NCI-H2171 treated with DMSO at 0.1 percent for 48 hours (cell line): ENCODE measurements around the gene BRD7.
A peak's percentile ranks its signal among the peaks of the same experiment; 100 is the strongest.

Experiments
- DNase-seq: peaks from one replicate; lab custom pipeline; 2025; lab: John Stamatoyannopoulos, UW

Gene BRD7

DNA sequence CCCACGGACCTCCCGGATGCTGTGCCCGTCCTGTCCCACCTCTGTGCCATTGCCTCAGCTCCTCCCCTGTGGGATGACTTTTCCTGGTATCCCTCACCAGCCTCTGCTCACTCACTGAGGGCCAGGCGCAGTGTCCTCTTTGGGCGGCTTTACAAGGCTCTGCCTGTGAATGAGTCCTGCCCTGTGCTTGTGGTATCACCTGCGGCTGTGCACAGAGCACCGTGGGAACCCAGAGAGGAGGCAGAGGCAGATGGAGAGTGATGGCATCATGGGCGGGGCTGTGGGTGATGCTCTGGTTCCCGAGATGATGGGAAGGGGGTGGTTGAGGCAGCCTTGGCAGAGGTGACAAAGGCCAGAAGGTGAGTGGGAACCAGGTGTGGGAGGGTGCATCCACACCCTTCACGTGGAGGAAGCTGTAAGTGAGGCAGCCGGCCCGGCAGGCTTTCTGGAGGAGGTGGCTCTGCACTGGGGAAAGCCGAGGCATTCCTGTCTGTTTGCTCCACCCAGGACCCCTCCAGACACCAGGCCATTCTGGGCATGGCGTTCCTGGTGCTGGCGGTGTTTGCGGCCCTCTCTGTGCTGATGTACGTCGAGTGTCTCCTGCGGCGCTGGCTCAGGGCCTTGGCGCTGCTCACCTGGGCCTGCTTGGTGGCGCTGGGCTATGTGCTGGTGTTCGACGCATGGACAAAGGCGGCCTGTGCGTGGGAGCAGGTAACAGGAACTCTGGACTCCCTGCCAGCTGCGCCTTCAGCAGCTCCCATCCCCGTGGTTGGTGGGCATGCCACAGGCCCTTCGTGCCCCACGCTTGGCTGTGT is 78.6 kb downstream of the BRD7 start:
- DNase-seq = peak; percentile 65

- no peak for DNase-seq
These were observed 79.9 kb downstream of the BRD7 start for GRCh38 chr16:50288920-50289319.

- DNase-seq = no peak
These were observed 80.8 kb downstream of the BRD7 start for GRCh38 chr16:50288026-50288425.

- DNase-seq = peak; percentile 39
These were observed 82.1 kb downstream of the BRD7 start for GRCh38 chr16:50286681-50287080.

DNA sequence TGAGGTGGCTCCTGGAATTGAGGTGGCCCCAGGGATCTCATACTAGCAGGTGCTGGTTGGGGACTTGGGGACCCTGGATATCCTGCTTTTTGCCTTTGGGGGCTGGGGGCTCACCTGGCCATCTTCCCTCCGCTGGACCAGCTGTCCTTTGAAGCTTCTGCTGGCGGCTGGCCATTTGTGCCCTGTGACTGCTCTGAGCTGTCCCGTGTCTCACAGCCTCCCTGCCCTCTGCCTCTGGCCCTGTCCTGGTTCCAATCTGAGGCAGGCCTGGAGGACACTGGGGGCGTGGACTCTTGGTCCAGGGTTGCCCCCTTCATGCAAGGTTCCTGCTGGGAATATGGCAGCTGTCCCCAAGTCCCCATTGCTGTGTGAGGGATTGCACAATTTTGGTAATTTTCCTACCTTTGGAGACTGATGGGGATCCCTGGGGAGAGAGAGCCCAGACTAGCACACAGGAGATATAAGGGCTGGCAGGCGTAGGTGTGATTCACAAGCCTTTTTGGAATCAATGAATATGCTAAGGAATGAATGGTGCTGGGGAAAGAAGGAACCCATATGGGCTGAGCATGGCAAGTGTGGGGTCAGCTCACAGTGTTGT is 83.3 kb downstream of the BRD7 start:
- DNase-seq = peak; percentile 28

- peak; percentile 89 for DNase-seq
These were observed 84.5 kb downstream of the BRD7 start for GRCh38 chr16:50284131-50284911.

- no peak for DNase-seq
These were observed 85.7 kb downstream of the BRD7 start for GRCh38 chr16:50282955-50283631.

GRCh38 chr16:50282010-50282538 is 86.7 kb downstream of the BRD7 start:
- no peak for DNase-seq

DNA sequence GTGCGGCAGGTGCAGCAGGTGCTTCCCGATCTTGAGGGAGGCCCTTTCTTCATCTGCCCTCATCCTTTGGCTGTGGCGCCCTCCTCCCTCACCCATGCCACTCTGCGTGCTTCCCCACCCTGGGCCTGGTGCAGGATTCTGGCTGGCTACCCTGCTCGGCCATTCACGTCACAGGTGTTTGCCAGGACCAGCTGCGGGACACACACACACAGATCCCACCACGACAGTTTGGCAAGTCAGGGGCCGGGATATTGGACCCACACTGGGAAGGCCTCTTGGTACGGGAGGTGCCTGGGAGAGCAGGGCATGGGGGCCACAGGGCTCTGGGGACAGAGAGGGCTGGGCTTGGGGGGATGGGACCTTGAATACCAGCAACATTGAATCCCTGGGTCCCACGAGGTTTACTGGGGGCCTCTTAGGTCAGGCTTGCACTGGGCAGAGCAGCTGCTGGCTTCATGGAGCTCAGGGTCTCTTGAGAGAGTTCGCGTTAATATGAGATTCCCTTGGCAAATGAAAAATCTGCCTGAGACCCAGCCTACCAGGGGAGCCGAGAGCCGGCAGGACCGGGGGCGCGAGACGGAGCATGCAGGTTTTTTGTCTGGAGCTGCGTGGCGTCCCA is 87.3 kb downstream of the BRD7 start:
- DNase-seq = peak; percentile 2

DNA sequence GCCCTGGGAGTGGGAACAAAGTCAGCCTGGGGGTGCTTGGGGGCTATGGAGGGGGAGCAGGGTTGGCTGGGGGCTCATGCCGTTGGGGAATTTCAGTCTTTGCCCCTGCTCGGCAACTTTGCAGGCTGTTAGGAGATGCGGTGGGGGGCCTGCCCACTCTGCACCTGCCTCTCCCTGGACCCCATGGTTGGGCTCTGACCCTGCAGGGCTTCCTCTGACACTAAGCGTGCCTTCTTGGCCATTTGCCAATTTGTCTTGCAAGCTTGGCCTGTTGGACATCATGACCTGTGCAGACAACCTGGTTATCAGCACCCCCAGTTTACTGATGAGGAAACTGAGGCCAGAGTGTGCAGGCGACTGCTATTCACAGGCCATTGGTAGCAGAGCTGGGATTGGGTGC is 87.9 kb downstream of the BRD7 start:
- no peak for DNase-seq

GRCh38 chr16:50279504-50279865 is 89.3 kb downstream of the BRD7 start:
- DNase-seq = peak; percentile 71

DNA sequence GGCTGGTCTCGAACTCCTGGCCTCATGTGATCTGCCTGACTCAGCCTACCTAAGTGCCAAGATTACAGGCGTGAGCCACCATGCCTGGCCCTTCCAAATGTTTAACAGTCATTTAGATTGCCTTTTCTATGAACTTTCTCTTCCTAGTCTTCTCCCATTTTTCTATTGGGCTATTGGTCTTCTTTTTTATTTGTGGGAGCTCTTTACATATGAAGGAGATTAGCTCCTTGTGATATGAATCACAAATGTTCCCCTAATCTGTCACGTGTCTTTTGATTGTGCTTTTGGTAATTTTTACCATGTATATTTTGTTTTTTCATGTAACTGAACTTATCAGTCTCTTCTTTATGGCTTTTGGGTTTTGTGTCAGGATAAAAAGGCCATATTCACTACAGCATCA is 90.5 kb downstream of the BRD7 start:
- no peak for DNase-seq

GRCh38 chr16:50276801-50277555 is 91.8 kb downstream of the BRD7 start:
- no peak for DNase-seq

DNA sequence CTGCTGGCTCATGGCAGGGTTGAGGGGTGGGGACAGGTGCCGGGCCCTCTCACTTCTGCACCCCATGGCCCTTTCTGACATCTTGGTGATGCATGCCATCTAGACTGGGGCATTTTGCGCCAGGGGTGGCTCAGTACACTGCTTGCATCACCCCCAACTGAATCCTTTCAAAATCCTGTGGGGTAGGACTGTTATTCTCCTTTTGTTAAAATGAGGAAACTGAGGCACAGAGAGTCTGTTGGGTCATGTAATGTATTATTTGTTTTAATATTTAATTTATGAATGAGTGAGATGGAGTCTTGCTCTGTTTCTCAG is 92.5 kb downstream of the BRD7 start:
- no peak for DNase-seq

- DNase-seq = no peak
These were observed 93.1 kb downstream of the BRD7 start for GRCh38 chr16:50275428-50276325.

- DNase-seq = no peak
These were observed 93.7 kb downstream of the BRD7 start for GRCh38 chr16:50275098-50275415.

DNA sequence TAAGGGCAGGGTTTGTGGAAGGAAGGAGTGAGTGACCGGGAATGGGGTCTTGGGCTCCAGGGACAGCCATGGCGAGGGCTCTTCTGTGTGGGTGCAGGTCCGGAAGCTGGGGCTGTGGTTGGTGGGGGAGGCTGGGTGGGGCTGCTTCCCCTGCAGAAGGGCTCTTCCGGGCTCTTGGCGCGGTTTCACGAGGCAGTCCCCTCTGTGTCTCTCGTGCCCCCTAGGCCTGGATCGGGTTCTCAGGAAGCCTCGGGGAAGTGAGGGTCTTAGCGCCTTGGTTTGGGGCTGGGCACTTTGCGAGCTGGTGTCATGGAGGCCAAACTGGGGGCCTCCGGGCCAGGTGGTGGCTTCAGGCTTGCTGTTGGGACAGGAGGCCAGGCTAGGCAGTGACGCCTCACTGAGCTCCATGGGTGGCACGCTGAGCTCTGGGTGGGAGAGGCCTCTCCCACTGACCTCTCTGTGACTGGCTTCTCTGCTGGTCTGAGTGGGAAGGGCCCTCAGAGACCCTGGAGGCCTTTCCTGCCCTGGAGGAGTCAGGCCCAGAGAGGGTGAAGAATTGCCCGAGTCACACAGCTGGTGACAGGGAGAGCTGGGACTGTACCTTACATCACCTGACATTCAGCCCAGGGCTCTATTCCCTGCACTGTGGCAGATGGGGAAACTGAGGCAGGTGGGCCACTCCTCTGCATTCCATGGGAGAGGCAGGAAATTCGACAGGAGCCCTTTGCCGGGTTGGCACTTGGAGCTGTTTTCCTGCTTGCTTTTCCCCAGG is 94.3 kb downstream of the BRD7 start:
- no peak for DNase-seq

- no peak for DNase-seq
These were observed 94.9 kb downstream of the BRD7 start for GRCh38 chr16:50273888-50274325.

DNA sequence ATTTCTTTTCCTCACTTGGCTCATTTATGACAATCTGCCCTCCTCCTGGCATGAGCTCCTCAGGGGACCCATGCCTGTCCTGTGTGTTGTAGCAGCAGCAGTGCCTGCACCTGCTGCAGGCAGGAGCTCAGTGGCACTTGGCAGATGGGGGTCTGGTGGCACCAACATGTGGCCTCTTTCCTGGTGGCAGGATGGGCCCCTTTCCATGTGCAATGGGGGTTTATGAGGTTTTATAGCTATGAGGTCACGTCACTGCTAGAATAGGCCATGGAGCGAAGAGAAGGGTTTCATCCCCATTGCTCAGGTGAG is 95.5 kb downstream of the BRD7 start:
- peak; percentile 35 for DNase-seq
